ENCODE results near the gene SYTL2. TPM values are rescaled to one million over a fixed set of nuclear protein-coding genes. Genes with fewer than 3 reads are reported as not detected.

SYTL2 gene
- total RNA-seq, 1 experiment from 2014 or later: 132 TPM

GRCh38 chr11:85726381-85726780, 84.6 kb downstream of the SYTL2 start:
- H3K27ac ChIP-seq (ENCODE audit: low read length): peak overlapping the region; percentile 67
- BruUV-seq (replicated peaks): no TSS peak
- CTCF ChIA-PET: no interaction called here

DNA sequence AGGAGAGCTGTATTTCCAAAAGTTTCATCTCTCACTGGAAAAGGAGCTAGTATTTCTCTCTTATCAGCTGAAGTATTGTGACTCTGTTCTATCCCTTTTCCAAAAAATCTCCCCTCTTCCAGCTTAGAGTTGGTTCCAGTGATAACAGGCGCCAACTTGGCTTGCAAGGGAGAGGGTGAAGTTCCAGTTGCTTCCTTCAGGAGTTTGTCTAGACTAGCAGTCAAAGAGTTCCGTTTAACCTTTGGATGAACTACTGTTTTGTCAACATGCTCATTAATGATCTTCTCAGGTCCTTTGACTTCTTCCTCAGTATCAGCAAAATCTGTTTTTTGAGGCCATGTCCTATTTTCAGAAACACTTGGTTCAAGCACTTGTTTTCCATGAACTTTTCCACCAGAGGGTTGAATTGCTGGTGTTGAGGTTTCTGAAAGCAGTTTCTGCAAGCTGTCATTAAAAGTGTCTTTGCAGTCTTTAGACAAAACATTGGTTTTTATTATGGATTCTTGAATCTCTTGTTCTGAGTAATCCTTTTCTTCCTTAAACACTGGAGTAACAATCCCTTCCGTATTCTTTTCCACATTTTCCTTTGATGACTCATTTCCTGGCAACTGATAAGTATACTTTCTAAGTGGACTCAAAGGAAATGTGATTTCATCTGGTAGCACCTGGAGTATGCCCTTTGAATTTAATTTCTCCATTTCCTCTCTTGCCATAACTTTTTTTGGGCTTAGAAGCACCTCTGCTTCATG, 85.3 kb downstream of the SYTL2 start:
- H3K4me1 ChIP-seq (ENCODE audit: control insufficient read depth, insufficient read depth, low read length): peaks cover 16% of the 10 kb centered on the region
- ChIA-PET POLR2A (no interaction called here), CTCF (no interaction called here)
- in situ Hi-C loops (cut with HindIII; ENCODE audit: low pct_unique_long_range_greater_than_20kb, low sequenced_read_pairs): no loop called here
- no TSS peak for BruUV-seq (replicated peaks)
- H3K9me3 ChIP-seq (ENCODE audit: control insufficient read depth, insufficient read depth, low read depth, low read length): no peaks in the 10 kb centered on the region
- H3K4me3 ChIP-seq (ENCODE audit: low read depth in 2 of 2, low read length in 2 of 2): no peak overlapping the region
- TF ChIP-seq REST (IDR thresholded peaks at IDR 0.05; ENCODE audit: insufficient read depth in 1 of 2, low read depth in 2 of 2, low read length in 1 of 2): no peak
- TF ChIP-seq POLR2AphosphoS5 (IDR thresholded peaks at IDR 0.05; ENCODE audit: low read depth, low read length): no peak
- TF ChIP-seq, protein P1, sequence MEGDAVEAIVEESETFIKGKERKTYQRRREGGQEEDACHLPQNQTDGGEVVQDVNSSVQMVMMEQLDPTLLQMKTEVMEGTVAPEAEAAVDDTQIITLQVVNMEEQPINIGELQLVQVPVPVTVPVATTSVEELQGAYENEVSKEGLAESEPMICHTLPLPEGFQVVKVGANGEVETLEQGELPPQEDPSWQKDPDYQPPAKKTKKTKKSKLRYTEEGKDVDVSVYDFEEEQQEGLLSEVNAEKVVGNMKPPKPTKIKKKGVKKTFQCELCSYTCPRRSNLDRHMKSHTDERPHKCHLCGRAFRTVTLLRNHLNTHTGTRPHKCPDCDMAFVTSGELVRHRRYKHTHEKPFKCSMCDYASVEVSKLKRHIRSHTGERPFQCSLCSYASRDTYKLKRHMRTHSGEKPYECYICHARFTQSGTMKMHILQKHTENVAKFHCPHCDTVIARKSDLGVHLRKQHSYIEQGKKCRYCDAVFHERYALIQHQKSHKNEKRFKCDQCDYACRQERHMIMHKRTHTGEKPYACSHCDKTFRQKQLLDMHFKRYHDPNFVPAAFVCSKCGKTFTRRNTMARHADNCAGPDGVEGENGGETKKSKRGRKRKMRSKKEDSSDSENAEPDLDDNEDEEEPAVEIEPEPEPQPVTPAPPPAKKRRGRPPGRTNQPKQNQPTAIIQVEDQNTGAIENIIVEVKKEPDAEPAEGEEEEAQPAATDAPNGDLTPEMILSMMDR (IDR thresholded peaks at IDR 0.05): no peak
- TF ChIP-seq TCF7L2 (IDR thresholded peaks at IDR 0.05; ENCODE audit: low read depth, low read length): no peak
- ATAC-seq (peak; percentile 82), DNase-seq (ENCODE audit: low read depth, low spot score) (no peak)
- no peaks in the 10 kb centered on the region for H3K27me3 ChIP-seq (ENCODE audit: control insufficient read depth, insufficient read depth, low read length)
- intact Hi-C loops (cut with micrococcal nuclease; ENCODE audit: unreplicated experiment): no loop called here
- peak overlapping the region; percentile 67 for H3K27ac ChIP-seq (ENCODE audit: low read length)
- H3K36me3 ChIP-seq (ENCODE audit: control insufficient read depth, insufficient read depth, low read length): no peaks in the 10 kb centered on the region; the same call in 1 of the 2 replicates

More at GRCh38 chr11:85726381-85726780, 84.6 kb downstream of the SYTL2 start:
- no peaks in the 10 kb centered on the region for H3K9me3 ChIP-seq (ENCODE audit: control insufficient read depth, insufficient read depth, low read depth, low read length)
- in situ Hi-C loops (cut with HindIII; ENCODE audit: low pct_unique_long_range_greater_than_20kb, low sequenced_read_pairs): no loop called here
- no peaks in the 10 kb centered on the region for H3K27me3 ChIP-seq (ENCODE audit: control insufficient read depth, insufficient read depth, low read length)
- TF ChIP-seq, protein P1 (IDR thresholded peaks at IDR 0.05): no peak
- TF ChIP-seq TCF7L2 (IDR thresholded peaks at IDR 0.05; ENCODE audit: low read depth, low read length) (no peak), REST (IDR thresholded peaks at IDR 0.05; ENCODE audit: insufficient read depth in 1 of 2, low read depth in 2 of 2, low read length in 1 of 2) (no peak), POLR2AphosphoS5 (IDR thresholded peaks at IDR 0.05; ENCODE audit: low read depth, low read length) (no peak), SIN3A (IDR thresholded peaks at IDR 0.05; ENCODE audit: borderline replicate concordance, insufficient read depth, low read depth, low read length) (no peak)
- DNase-seq (ENCODE audit: low read depth, low spot score): no peak
- no peaks in the 10 kb centered on the region; the same call in 1 of the 2 replicates for H3K36me3 ChIP-seq (ENCODE audit: control insufficient read depth, insufficient read depth, low read length)
- ATAC-seq: no peak
- POLR2A ChIA-PET: no interaction called here
- H3K4me3 ChIP-seq (ENCODE audit: low read depth in 2 of 2, low read length in 2 of 2): no peak overlapping the region
- H3K4me1 ChIP-seq (ENCODE audit: control insufficient read depth, insufficient read depth, low read length): peaks cover 11% of the 10 kb centered on the region
- intact Hi-C loops (cut with micrococcal nuclease; ENCODE audit: unreplicated experiment): no loop called here

Measured in Panc1 (cell line).